K562 (cell line): ENCODE results near the gene RGMA. TPM values are rescaled to one million over a fixed set of nuclear protein-coding genes. Genes with fewer than 3 reads are reported as not detected.

Source experiments
- EGR1 ChIP-seq: fragments of 450-650 bp; conservative IDR thresholded peaks from 2 replicates; pipeline ENCODE4 v1.6.1; 2017; ENCODE audit warnings: mild to moderate bottlenecking
- POLR3A ChIP-seq: IDR thresholded peaks from 2 replicates; pipeline ENCODE4 v1.6.1; 2011; ENCODE audit warnings: borderline replicate concordance, mild to moderate bottlenecking, moderate library complexity; ENCODE audit not compliant: insufficient read length, insufficient read depth; ENCODE audit errors: extremely low read depth
- SRSF1 ChIP-seq: fragments of 200-400 bp; formaldehyde crosslinking; IDR thresholded peaks from 2 replicates; pipeline ENCODE4 v1.6.1; 2017; ENCODE audit warnings: mild to moderate bottlenecking, low read depth, low read length, moderate library complexity
- STAG1 ChIP-seq: sonication (generic); formaldehyde crosslinking; IDR thresholded peaks from 2 replicates; pipeline ENCODE4 v1.5.0; 2020; ENCODE audit warnings: missing genetic modification reagents, borderline replicate concordance
- YY1 ChIP-seq, 3 experiments: IDR thresholded peaks; 2 replicates each; pipeline ENCODE4 v1.6.1; 2011; ENCODE audit warnings: low read length in 2 of 3, mild to moderate bottlenecking in 2 of 3, moderate library complexity in 2 of 3, borderline replicate concordance in 1 of 3, control low read depth in 1 of 3, low read depth in 1 of 3; ENCODE audit not compliant: insufficient read depth in 3 of 3, insufficient replicate concordance in 2 of 3, control insufficient read depth in 1 of 3, insufficient read length in 1 of 3; ENCODE audit errors: extremely low read depth in 1 of 3
- ZBTB7A ChIP-seq: IDR thresholded peaks from 2 replicates; pipeline ENCODE4 v1.6.1; 2011; ENCODE audit warnings: low read depth, mild to moderate bottlenecking, low read length, moderate library complexity, borderline replicate concordance; ENCODE audit not compliant: control insufficient read depth
- ZNF324 ChIP-seq: fragments of 250-450 bp; sonication (Bioruptor Pico); IDR thresholded peaks from 2 replicates; pipeline ENCODE4 v1.4.0; 2020; ENCODE audit warnings: mild to moderate bottlenecking
- polyA plus RNA-seq, 8 experiments: library from polyadenylated mRNA; depleted of rRNA in 4 of 8; stranded (reverse) in 5 of 8; unstranded in 3 of 8; fragments of >200 nt; fragmentation: Nextera tagmentation in 2 of 8; fragmentation: Illumina TruSeq in 1 of 8; extraction: Ambion mirVana in 2 of 8; extraction: Trizol in 1 of 8; gene quantifications; 2 replicates each; pipeline versions ENCODE4 v1.2.1 to v1.2.3, GENCODE V29; 2011 to 2014; ENCODE audit warnings: inconsistent platforms in 1 of 8, missing spikeins in 1 of 8
- total RNA-seq, 7 experiments: library from RNA; depleted of rRNA in 6 of 7; stranded (reverse); fragments of >200 nt in 6 of 7; fragmentation: Illumina TruSeq in 2 of 7; extraction: Trizol in 2 of 7; gene quantifications; 2 replicates each; pipeline versions ENCODE4 v1.2.1 to v1.2.3, GENCODE V29; 2011 to 2021; ENCODE audit warnings: low replicate concordance in 1 of 7

The RGMA gene
- total and polyA plus RNA-seq, 9 of the 15 experiments (the other 6 are each of a cell fraction or from before 2014, with no cell fraction given): 0.03 to 0.05 (median 0.03) TPM; not detected in 6

- TF ChIP-seq YY1 (IDR thresholded peaks at IDR 0.05; ENCODE audit: borderline replicate concordance in 1 of 3, control insufficient read depth in 1 of 3, extremely low read depth in 1 of 3, insufficient read depth in 3 of 3, insufficient read length in 1 of 3, insufficient replicate concordance in 2 of 3, low read depth in 1 of 3, low read length in 2 of 3) (no peak), EGR1 (peak; percentile 18; the same call in 1 of the 2 replicates), ZNF324 (CRISPR knock-in tag) (no peak), STAG1 (CRISPR knock-in tag) (peak; percentile 65; the same call in 1 of the 2 replicates), SRSF1 (no peak), POLR3A (no peak), ZBTB7A (no peak)
Observed at GRCh38 chr15:93052090-93052879, 36.7 kb downstream of the RGMA start (continued).
